NCI-H146 (cell line): Measurements from ENCODE around the gene LPP.

ENCODE experiments used
- DNase-seq: peaks from one replicate; lab custom pipeline; 2025; lab: John Stamatoyannopoulos, UW

LPP gene

GRCh38 chr3:188711881-188712247, 557.9 kb downstream of the LPP start:
- DNase-seq, result no peak

DNA sequence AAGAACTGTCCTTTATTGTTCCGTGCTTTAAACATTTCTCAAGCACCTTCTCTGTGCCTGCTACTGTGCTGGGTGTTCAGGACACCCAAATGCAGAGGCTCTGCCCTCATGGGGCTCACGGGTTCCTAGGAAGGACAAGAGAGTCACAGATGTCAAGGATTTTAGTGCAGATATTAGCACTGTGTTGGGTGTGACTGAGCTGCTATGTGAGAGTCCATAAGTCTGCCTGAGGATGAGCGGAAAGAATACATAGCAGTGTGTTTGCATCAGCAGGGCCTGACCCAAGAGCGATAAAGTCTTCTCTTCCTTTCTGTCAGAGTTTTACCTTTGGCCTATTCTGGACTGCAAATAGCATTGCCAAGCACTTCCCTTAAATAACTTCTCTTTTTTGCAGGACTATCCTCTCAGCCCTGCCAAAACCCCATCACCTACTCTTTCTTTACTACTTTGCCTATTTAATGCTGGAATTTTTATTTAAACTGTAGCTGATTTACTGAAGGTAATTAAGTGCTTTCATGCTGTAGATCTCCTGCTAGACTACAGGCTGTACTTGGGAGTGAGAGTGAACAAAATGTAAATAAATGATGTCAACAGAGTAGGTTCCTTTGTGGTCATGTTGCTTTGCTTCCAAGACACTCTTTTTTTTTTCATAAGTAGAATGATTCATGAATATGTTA, 558.4 kb downstream of the LPP start:
- no peak for DNase-seq

- DNase-seq, result no peak
Measured at GRCh38 chr3:188712991-188713390, 559.0 kb downstream of the LPP start.

DNA sequence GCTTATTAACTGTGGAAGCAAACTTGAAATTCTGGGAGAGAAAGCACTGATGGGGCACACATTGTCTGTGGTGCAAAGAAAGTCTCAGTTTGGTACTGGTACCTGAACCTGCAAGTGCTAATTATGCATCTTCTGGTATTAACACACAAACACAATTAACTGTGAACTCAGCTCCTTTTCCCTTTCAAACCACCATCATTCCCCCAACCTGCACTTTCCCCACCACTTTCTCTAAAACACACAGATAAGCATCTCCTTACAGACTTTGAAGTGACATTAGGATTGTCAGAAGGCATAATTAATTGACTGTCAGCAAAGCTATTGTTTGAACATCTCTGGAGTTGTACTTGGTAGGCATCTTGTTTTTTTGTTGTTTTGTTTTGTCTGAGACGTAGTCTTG, 565.6 kb downstream of the LPP start:
- no peak for DNase-seq

DNA sequence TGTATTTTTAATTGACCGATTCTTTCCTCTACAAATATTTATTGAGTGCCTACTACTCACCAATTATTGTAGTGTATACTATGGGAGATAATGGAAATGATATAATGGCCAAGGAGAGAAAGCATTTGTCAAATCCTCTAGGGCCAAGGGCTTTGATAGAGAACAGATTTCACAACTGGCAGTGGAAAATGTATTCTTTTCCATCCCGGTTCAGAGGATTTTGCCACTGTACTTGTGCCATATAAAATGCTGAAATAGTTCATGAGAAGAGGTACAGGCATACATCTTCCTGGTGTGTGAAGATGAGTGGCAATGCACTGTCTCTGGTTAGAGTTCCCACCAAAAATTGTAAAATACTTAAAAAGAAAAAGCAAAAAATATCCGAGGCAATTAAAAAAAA, 566.3 kb downstream of the LPP start:
- DNase-seq, result no peak

DNA sequence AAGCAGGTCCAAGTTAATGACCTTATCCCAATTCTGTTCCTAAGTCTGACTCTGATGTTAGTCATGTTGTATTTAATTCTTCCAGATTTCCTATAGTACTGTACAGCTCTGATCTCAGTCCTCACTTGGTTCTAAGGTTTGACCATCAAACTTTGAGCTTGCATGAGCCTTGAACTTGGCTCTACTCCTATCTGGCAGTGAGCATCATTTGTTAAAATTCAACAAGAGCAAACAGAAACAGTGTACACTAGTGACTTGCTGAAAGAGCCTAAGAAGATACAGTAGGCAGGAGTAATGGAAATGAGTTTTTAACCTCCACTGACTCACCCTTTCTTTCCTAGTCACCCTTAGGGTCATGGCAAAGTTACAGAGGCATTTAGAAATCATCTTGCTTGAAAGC, 566.7 kb downstream of the LPP start:
- no peak for DNase-seq

- no peak for DNase-seq
Measured at GRCh38 chr3:188721312-188721711, 567.4 kb downstream of the LPP start.

- no peak for DNase-seq
Measured at GRCh38 chr3:188721990-188722389, 568.0 kb downstream of the LPP start.

GRCh38 chr3:188722963-188723362, 569.0 kb downstream of the LPP start:
- no peak for DNase-seq

DNA sequence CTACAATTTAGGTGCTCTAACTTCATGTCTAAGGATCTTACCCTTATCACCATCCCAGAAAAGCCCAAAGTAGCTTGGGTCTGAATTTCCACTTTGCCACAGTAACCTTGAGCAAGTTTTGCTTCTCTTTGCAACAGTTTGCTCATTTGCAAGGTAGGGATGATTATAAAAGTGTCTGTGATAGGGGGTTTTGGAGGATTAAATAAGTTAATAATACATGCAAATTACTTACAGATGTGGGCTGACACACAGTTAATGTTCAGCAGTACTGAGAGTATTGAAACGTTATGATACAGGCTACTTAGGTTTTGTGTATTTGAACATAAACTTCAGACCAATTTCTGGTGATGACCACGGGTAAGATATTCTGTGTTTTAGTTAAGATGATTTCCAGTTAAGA, 573.1 kb downstream of the LPP start:
- no peak for DNase-seq

GRCh38 chr3:188728371-188728896, 574.5 kb downstream of the LPP start:
- no peak for DNase-seq

- no peak for DNase-seq
Measured at GRCh38 chr3:188729422-188729821, 575.5 kb downstream of the LPP start.

DNA sequence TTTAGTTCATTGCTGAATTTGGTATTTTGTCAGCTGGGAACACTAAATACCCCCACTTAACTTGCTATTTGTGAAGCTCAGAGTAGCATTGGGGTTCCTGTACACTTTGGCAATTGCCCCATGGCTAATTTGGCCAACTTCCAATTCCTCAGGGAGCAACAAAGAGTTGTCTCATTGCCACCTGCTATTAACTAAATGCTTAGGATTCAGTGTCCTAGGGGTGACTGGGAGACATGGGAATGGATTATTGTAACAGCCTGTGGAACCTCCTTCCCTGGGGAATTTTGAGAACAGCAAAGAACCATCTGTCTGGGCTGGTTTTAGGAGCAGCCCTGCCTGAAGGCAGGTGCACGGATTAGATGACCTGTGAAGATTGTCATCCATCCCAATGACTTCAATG, 580.4 kb downstream of the LPP start:
- DNase-seq, result peak; percentile 13

DNA sequence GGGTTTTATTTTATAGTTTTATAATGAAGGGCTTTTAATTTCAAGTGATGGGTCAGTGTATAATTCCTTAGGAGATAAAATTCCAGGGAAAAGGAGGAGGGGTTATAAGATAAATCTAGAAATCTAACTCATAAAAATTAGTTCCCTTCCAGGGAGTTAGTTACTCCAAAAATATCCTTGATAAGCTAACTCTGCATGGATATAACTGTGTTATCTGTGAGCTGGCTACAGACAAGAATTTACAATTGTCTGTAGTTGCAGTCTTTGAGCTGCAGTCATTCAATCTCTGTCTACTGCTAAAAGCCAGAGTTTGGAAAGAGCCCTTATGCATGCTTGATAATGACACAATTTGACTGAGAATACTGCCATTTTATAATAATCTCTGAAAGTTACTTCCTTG, 585.6 kb downstream of the LPP start:
- no peak for DNase-seq

DNA sequence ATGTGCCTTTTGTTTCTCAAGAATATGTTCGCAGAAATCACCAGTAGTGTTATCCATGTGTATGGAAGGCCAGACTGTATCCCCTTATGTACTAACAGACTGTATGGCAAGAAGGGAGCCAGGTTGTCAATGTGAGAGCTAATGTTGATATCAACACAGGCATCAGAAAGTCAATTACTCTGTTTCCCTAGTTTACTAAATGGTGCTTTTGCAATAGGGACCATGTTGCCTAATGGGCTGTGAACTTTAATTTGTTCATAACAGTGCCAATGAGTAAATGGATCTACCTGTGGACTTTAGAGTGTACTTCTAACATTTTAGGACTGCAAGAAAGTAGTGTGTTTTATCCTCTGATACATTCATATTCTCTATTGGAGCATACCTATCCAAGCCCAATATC, 586.1 kb downstream of the LPP start:
- DNase-seq, result no peak

- DNase-seq, result no peak
Measured at GRCh38 chr3:188742755-188743550, 589.0 kb downstream of the LPP start.

DNA sequence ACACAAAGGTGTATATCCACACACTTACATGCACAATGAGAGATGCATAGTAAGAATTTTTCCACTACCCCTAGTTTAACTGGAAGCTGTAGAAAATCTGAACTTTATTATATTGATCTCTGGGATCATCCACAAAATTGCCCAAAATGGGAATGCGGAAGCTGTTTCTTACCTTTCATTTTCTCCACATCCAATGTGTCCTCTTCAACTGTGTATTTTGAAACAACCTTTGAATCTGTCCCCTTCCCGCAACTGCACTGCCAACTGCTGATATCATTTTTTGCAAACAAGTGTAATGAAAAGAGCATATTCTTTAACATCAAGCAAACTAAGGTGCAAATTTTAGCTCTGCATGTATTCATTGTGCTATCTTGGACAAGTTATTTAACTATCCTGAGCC, 590.2 kb downstream of the LPP start:
- no peak for DNase-seq

DNA sequence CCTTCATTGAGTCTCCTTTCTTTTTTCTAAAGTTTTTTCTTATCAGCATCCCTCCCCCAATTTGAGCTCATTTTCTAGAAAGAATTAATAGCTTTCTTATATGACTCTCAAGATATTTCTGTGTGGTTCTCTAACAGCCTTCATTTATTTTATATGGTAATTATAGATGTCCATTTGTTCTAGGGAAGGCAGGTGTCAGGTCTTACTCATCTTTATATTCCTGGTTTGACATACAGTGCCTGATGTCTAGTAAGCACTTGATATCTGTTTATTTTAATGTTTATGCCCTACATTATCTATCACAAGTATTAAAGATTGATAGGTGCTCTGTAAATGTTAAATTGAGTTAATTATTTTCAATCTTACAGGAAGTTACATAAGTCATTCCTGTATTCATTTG, 591.1 kb downstream of the LPP start:
- DNase-seq, result no peak

GRCh38 chr3:188746291-188746783, 592.4 kb downstream of the LPP start:
- DNase-seq, result no peak

DNA sequence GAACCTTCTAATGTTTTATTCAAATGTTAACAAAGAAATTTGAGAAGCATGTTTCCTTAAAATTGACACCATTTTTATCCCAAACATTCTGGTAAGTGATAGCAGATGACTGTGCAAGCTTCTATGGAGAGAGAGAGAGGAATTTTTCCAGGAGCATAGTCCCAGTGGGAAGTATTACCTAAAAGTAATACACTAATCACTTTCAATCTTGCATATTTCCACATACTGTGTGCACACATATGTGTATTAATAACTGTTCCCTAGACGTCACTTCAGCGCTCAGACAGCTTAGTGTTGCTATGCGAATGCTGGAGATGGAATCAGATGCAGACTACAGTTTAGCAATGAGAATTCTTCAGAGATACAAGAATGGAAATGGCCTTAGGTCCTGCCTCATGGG, 593.5 kb downstream of the LPP start:
- no peak for DNase-seq

- DNase-seq, result peak; percentile 23
Measured at GRCh38 chr3:188749010-188749617, 595.2 kb downstream of the LPP start.

DNA sequence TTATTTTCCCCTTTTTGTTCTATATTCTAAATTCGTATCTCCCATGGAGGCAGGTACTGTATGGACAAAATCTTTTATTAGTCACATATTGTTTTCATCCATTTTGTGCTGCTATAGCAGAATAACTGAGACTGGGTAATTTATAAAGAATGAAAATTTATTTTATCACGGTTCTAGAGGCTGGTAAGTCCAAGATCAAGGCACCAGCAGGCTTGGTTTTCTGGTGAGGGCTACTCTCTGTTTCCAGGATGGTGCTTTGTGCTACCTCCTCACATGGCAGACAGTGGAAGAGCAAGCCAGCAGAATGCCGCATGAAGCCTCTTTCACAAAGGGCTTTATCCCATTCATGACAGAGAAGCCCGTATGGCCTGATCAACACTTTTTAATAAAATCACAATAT, 595.9 kb downstream of the LPP start:
- no peak for DNase-seq

- no peak for DNase-seq
Measured at GRCh38 chr3:188750617-188751016, 596.7 kb downstream of the LPP start.
